Osteoblast (primary cell): ENCODE results near the gene SYN1. TPM values are rescaled to one million over a fixed set of nuclear protein-coding genes. Genes with fewer than 3 reads are reported as not detected.

Source experiments
- DNase-seq: peaks from one replicate; pipeline ENCODE4 v3.0.0; 2011; ENCODE audit warnings: low spot score, mixed read lengths; ENCODE audit not compliant: insufficient read length; ENCODE audit errors: missing footprints
- H2AFZ ChIP-seq: 2 replicates; pipeline ENCODE4 v1.6.0; 2011; ENCODE audit warnings: mild to moderate bottlenecking, low read length
- H3K27ac ChIP-seq: 2 replicates; pipeline ENCODE4 v1.5.1; 2011; ENCODE audit warnings: mild to moderate bottlenecking, low read depth, low read length, moderate library complexity
- H3K27me3 ChIP-seq: 2 replicates; pipeline ENCODE4 v1.6.0; 2012; ENCODE audit warnings: mild to moderate bottlenecking, control low read depth, inconsistent platforms, low read length, moderate library complexity; ENCODE audit not compliant: insufficient read depth
- H3K36me3 ChIP-seq: 2 replicates; pipeline ENCODE4 v1.5.1; 2011; ENCODE audit warnings: mild to moderate bottlenecking, low read length, control low read depth, moderate library complexity; ENCODE audit not compliant: insufficient read depth
- H3K4me1 ChIP-seq: 2 replicates; pipeline ENCODE4 v1.5.1; 2011; ENCODE audit warnings: mild to moderate bottlenecking, low read length, control low read depth, moderate library complexity; ENCODE audit not compliant: insufficient read depth
- H3K4me2 ChIP-seq: 2 replicates; pipeline ENCODE4 v1.6.0; 2011; ENCODE audit warnings: mild to moderate bottlenecking, low read length; ENCODE audit not compliant: insufficient read depth
- H3K4me3 ChIP-seq: fragments of 200-600 bp; sonication (generic); 3 replicates; pipeline ENCODE4 v1.5.1; 2012; ENCODE audit warnings: mild to moderate bottlenecking, low read length, inconsistent platforms; ENCODE audit not compliant: insufficient read depth
- H3K79me2 ChIP-seq: 2 replicates; pipeline ENCODE4 v1.6.0; 2012; ENCODE audit warnings: mild to moderate bottlenecking, low read length, control low read depth, inconsistent platforms; ENCODE audit not compliant: insufficient read depth
- H3K9me3 ChIP-seq: 2 replicates; pipeline ENCODE4 v1.5.1; 2011; ENCODE audit warnings: low read depth, low read length, control low read depth
- H4K20me1 ChIP-seq: 2 replicates; pipeline ENCODE4 v1.6.0; 2012; ENCODE audit warnings: mild to moderate bottlenecking, low read length, control low read depth; ENCODE audit not compliant: insufficient read depth
- total RNA-seq: library from RNA; depleted of rRNA; stranded (reverse); fragments of >200 nt; gene quantifications from 2 replicates; pipeline ENCODE4 v1.2.3, GENCODE V29; 2012
- TF ChIP-seq, protein P1 (sequence below): IDR thresholded peaks from 2 replicates; pipeline ENCODE4 v1.5.1; 2011; ENCODE audit warnings: mild to moderate bottlenecking, low read depth, low read length, moderate library complexity; ENCODE audit errors: extremely low read depth

The SYN1 gene
- total RNA-seq, 1 donor = under 0.01 TPM

- Histone ChIP-seq H3K79me2 (peaks cover 33% of the 10 kb centered on the region), H3K27me3 (no peaks in the 10 kb centered on the region), H4K20me1 (peaks cover 4% of the 10 kb centered on the region), H3K4me2 (peak overlapping the region; percentile 83), H3K36me3 (peaks cover 10% of the 10 kb centered on the region), H3K4me1 (peaks cover 25% of the 10 kb centered on the region), H3K27ac (peak overlapping the region; percentile 95), H3K4me3 (peak overlapping the region; percentile 80), H2AFZ (peak overlapping the region; percentile 81), H3K9me3 (no peaks in the 10 kb centered on the region)
- TF ChIP-seq, protein P1, sequence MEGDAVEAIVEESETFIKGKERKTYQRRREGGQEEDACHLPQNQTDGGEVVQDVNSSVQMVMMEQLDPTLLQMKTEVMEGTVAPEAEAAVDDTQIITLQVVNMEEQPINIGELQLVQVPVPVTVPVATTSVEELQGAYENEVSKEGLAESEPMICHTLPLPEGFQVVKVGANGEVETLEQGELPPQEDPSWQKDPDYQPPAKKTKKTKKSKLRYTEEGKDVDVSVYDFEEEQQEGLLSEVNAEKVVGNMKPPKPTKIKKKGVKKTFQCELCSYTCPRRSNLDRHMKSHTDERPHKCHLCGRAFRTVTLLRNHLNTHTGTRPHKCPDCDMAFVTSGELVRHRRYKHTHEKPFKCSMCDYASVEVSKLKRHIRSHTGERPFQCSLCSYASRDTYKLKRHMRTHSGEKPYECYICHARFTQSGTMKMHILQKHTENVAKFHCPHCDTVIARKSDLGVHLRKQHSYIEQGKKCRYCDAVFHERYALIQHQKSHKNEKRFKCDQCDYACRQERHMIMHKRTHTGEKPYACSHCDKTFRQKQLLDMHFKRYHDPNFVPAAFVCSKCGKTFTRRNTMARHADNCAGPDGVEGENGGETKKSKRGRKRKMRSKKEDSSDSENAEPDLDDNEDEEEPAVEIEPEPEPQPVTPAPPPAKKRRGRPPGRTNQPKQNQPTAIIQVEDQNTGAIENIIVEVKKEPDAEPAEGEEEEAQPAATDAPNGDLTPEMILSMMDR = no peak
- DNase-seq = no peak
These were observed 59.3 kb downstream of the SYN1 start for GRCh38 chrX:47560179-47560933.

DNA sequence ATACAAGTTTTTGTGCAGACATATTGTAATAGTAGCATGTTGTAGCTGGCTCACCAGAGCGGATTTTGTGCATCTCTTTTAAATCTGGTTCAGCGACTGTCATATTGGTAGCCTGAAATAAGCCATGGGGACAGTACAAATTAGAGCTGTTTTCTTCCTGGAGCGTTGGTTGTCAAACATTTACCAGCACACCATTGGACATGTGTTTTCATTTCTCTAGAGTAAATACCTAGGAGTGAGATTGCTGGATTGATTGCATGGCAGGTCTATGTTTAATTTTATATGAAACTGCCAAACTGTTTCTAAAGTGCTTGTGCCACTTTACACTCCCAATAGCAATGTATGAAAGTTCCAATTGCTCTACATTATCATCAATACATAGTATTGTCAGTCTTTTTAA, 61.2 kb downstream of the SYN1 start:
- no peak overlapping the region for H3K4me2 ChIP-seq
- H3K4me1 ChIP-seq = peaks cover 18% of the 10 kb centered on the region
- H3K9me3 ChIP-seq = no peaks in the 10 kb centered on the region
- TF ChIP-seq, protein P1 = no peak
- H4K20me1 ChIP-seq = peaks cover 4% of the 10 kb centered on the region
- H3K36me3 ChIP-seq = peaks cover 6% of the 10 kb centered on the region
- no peaks in the 10 kb centered on the region for H3K27me3 ChIP-seq
- no peak overlapping the region for H2AFZ ChIP-seq
- H3K27ac ChIP-seq = no peak overlapping the region
- H3K4me3 ChIP-seq = no peak overlapping the region
- DNase-seq = no peak
- H3K79me2 ChIP-seq = peaks cover 20% of the 10 kb centered on the region

- Histone ChIP-seq H3K4me1 (peaks cover 4% of the 10 kb centered on the region), H2AFZ (peak overlapping the region; percentile 78), H3K9me3 (no peaks in the 10 kb centered on the region), H3K4me3 (peak overlapping the region; percentile 69), H3K27me3 (no peaks in the 10 kb centered on the region), H3K36me3 (no peaks in the 10 kb centered on the region), H3K79me2 (peaks cover 4% of the 10 kb centered on the region), H3K27ac (peak overlapping the region; percentile 62), H4K20me1 (no peaks in the 10 kb centered on the region), H3K4me2 (peak overlapping the region; percentile 75)
- peak; percentile 94 for DNase-seq
- TF ChIP-seq, protein P1 = no peak
These were observed 63.5 kb downstream of the SYN1 start for GRCh38 chrX:47556045-47556623.

DNA sequence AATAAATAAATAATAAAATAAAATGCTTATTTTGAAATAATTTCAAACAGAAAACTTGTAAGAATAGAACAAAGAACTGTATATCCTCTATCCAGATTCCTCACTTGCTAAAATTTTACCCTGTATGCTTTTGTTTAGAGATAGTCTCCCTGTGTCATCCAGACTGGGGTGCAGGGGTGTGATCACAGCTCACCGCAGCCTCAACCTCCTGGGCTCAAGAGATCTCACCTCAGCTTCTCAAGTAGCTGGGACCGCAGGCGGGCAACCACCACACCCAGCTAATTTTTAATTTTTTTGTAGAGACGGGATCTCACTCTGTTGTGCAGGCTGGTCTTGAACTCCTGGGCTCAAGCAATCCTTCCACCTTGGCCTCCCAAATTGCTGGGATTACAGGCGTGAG, 76.2 kb downstream of the SYN1 start:
- H3K27ac ChIP-seq = no peak overlapping the region
- no peaks in the 10 kb centered on the region for H4K20me1 ChIP-seq
- TF ChIP-seq, protein P1 = no peak
- DNase-seq = no peak
- H3K27me3 ChIP-seq = no peaks in the 10 kb centered on the region
- no peak overlapping the region for H2AFZ ChIP-seq
- no peaks in the 10 kb centered on the region for H3K79me2 ChIP-seq
- H3K4me2 ChIP-seq = no peak overlapping the region
- H3K4me1 ChIP-seq = no peaks in the 10 kb centered on the region
- H3K36me3 ChIP-seq = no peaks in the 10 kb centered on the region
- H3K9me3 ChIP-seq = no peaks in the 10 kb centered on the region
- H3K4me3 ChIP-seq = no peak overlapping the region
